ENCODE measurements around the gene KRT32.

KRT32 gene

GRCh38 chr17:41466988-41467387 lies at the start of gene KRT32:
Gene KRT32, minus strand, starts transcription at chr17:41467386. Its CDS starts 61 bp downstream, at chr17:41467325.
- no peak for DNase-seq (ENCODE audit: extremely low read depth, low read depth)

GRCh38 chr17:41516830-41517283 lies 49.7 kb upstream of the KRT32 start:
- TF ChIP-seq CTCF (IDR thresholded peaks at IDR 0.05; ENCODE audit: low read depth, low read length): no peak
- DNase-seq (ENCODE audit: extremely low read depth, low read depth): no peak

More at GRCh38 chr17:41466988-41467387, at the start of gene KRT32:
- no peak for TF ChIP-seq CTCF (IDR thresholded peaks at IDR 0.05; ENCODE audit: low read depth, low read length)

- no peak for DNase-seq (ENCODE audit: extremely low read depth, low read depth)
These were observed 49.1 kb upstream of the KRT32 start for GRCh38 chr17:41516147-41516829.

GRCh38 chr17:41513168-41513547 lies 46.0 kb upstream of the KRT32 start:
- no peak for DNase-seq (ENCODE audit: extremely low read depth, low read depth)

More at GRCh38 chr17:41516147-41516829, 49.1 kb upstream of the KRT32 start:
- TF ChIP-seq CTCF (IDR thresholded peaks at IDR 0.05; ENCODE audit: low read depth, low read length): no peak

GRCh38 chr17:41512546-41513167 lies 45.5 kb upstream of the KRT32 start:
- no peak for DNase-seq (ENCODE audit: extremely low read depth, low read depth)
- TF ChIP-seq CTCF (IDR thresholded peaks at IDR 0.05; ENCODE audit: low read depth, low read length): no peak

More at GRCh38 chr17:41513168-41513547, 46.0 kb upstream of the KRT32 start:
- TF ChIP-seq CTCF (IDR thresholded peaks at IDR 0.05; ENCODE audit: low read depth, low read length): no peak

GRCh38 chr17:41511716-41512115 lies 44.5 kb upstream of the KRT32 start:
- no peak for DNase-seq (ENCODE audit: extremely low read depth, low read depth)
- TF ChIP-seq CTCF (IDR thresholded peaks at IDR 0.05; ENCODE audit: low read depth, low read length): no peak

GRCh38 chr17:41511116-41511515 lies 43.9 kb upstream of the KRT32 start:
- DNase-seq (ENCODE audit: extremely low read depth, low read depth): no peak
- no peak for TF ChIP-seq CTCF (IDR thresholded peaks at IDR 0.05; ENCODE audit: low read depth, low read length)

All from AG09319 (cell line).